GM12878 (cell line): Measurements from ENCODE around the gene C16orf82. TPM values are rescaled to one million over a fixed set of nuclear protein-coding genes. Genes with fewer than 3 reads are reported as not detected.

Source experiments
- ATAC-seq: fragments of 200-7000 bp; cut with Tn5 transposase; 3 replicates; pipeline ENCODE4 v1.9.1; 2020; ENCODE audit warnings: mild to moderate bottlenecking, moderate library complexity
- BruUV-seq: library from RNA; stranded (reverse); fragments of 400-500 nt; replicated peaks from 2 replicates; lab custom pipeline; 2021; lab: Mats Ljungman, UMichigan
- CTCF ChIA-PET: fragments of 300-600 bp; sonication (Branson Sonifier 250); formaldehyde crosslinking; extraction: SDS; loops from one replicate; lab custom pipeline; 2021; ENCODE audit warnings: inconsistent platforms; lab: Yijun Ruan, JAX
- POLR2A ChIA-PET: fragments of 350-600 bp; formaldehyde crosslinking; extraction: SDS; loops from one replicate; lab custom pipeline; 2021; ENCODE audit warnings: inconsistent platforms; lab: Charles Lee
- RAD21 ChIA-PET: fragments of 300-600 bp; sonication (Branson Sonifier 250); formaldehyde crosslinking; loops from one replicate; lab custom pipeline; 2023; ENCODE audit warnings: antibody characterized with exemption; ENCODE audit not compliant: unreplicated experiment; lab: Charles Lee
- SMC1A ChIA-PET: fragments of 300-600 bp; sonication (Branson Sonifier 250); formaldehyde crosslinking; loops from one replicate; lab custom pipeline; 2023; ENCODE audit not compliant: unreplicated experiment, uncharacterized antibody; lab: Charles Lee
- DNase-seq: peaks from one replicate; pipeline ENCODE4 v3.0.0-alpha.2; 2011; ENCODE audit warnings: low read depth, low spot score
- FAIRE-seq: peaks from 3 replicates; lab custom pipeline; 2011; peaks lifted over from hg19 to GRCh38; lab: Jason Lieb, UNC
- H2AFZ ChIP-seq: 2 replicates; pipeline ENCODE4 v1.6.0; 2011; ENCODE audit warnings: low read depth, low read length, control low read depth; ENCODE audit not compliant: control insufficient read depth
- H3K27ac ChIP-seq: 2 replicates; pipeline ENCODE4 v1.5.1; 2011; ENCODE audit warnings: control low read depth; ENCODE audit not compliant: control insufficient read depth, insufficient read depth
- H3K27me3 ChIP-seq, 2 experiments: replicated peaks in 1 of 2; 2 replicates each; pipeline versions ENCODE4 v1.6.0 to v1.6.1; 2011; ENCODE audit warnings: low read length in 1 of 2; ENCODE audit not compliant: control insufficient read depth in 2 of 2, insufficient read depth in 2 of 2
- H3K36me3 ChIP-seq, 2 experiments: 2 replicates each; pipeline ENCODE4 v1.5.1; 2011; ENCODE audit warnings: low read length in 1 of 2; ENCODE audit not compliant: control insufficient read depth in 2 of 2, insufficient read depth in 2 of 2
- H3K4me1 ChIP-seq: 2 replicates; pipeline ENCODE4 v1.6.1; 2011; ENCODE audit warnings: mild to moderate bottlenecking, low read length, moderate library complexity, mixed read lengths; ENCODE audit not compliant: control insufficient read depth, insufficient read depth
- H3K4me2 ChIP-seq: 2 replicates; pipeline ENCODE4 v1.6.0; 2011; ENCODE audit warnings: control low read depth; ENCODE audit not compliant: control insufficient read depth, insufficient read depth
- H3K4me3 ChIP-seq: fragments of 200-600 bp; sonication (generic); 2 replicates; pipeline ENCODE4 v1.5.1; 2016
- H3K79me2 ChIP-seq: 2 replicates; pipeline ENCODE4 v1.6.0; 2011; ENCODE audit warnings: low read length; ENCODE audit not compliant: control insufficient read depth, insufficient read depth
- H3K9ac ChIP-seq: 2 replicates; pipeline ENCODE4 v1.8.0; 2011; ENCODE audit warnings: low read length, control low read depth, mixed read lengths; ENCODE audit not compliant: control insufficient read depth, insufficient read depth
- H3K9me3 ChIP-seq: replicated peaks from 3 replicates; pipeline ENCODE4 v1.5.1; 2011; ENCODE audit warnings: mild to moderate bottlenecking, low read length; ENCODE audit not compliant: control insufficient read depth, insufficient read depth
- H4K20me1 ChIP-seq: 2 replicates; pipeline ENCODE4 v1.6.0; 2011; ENCODE audit not compliant: control insufficient read depth, insufficient read depth
- CEBPZ ChIP-seq: fragments of 150-350 bp; IDR thresholded peaks from 2 replicates; pipeline ENCODE4 v1.6.1; 2016; ENCODE audit warnings: low read depth, low read length
- KLF5 ChIP-seq: fragments of 450-650 bp; IDR thresholded peaks from 2 replicates; pipeline ENCODE4 v1.6.1; 2014; ENCODE audit warnings: mild to moderate bottlenecking; ENCODE audit not compliant: partially characterized antibody
- MEF2B ChIP-seq: fragments of 450-650 bp; IDR thresholded peaks from 2 replicates; pipeline ENCODE4 v1.6.1; 2018; ENCODE audit warnings: mild to moderate bottlenecking, moderate library complexity; ENCODE audit not compliant: partially characterized antibody, poor library complexity, severe bottlenecking
- ZBTB4 ChIP-seq: fragments of 450-650 bp; formaldehyde crosslinking; IDR thresholded peaks from 2 replicates; pipeline ENCODE4 v1.4.0; 2022; ENCODE audit warnings: mild to moderate bottlenecking, moderate library complexity
- WGBS: methylation state at CpG from one replicate; pipeline ENCODE4 v1.1.6; 2016; ENCODE audit warnings: low lambda C conversion rate; ENCODE audit not compliant: insufficient replicate concordance, insufficient coverage; ENCODE audit errors: missing lambda C conversion rate; 5-methylcytosine and 5-hydroxymethylcytosine counted together
- in situ Hi-C: fragments of 300-500 bp; cut with MboI; formaldehyde crosslinking; loops from 9 replicates; pipeline ENCODE4 v1.14.3; 2018; ENCODE audit warnings: mixed read lengths
- intact Hi-C: fragments of 100-400 bp; cut with micrococcal nuclease; formaldehyde crosslinking; loops from one replicate; pipeline ENCODE4 v1.14.2; 2022; ENCODE audit not compliant: unreplicated experiment
- polyA plus RNA-seq, 11 experiments: library from polyadenylated mRNA; depleted of rRNA in 4 of 11; unstranded in 6 of 11; stranded (reverse) in 5 of 11; fragments of >200 nt; fragmentation: Nextera tagmentation in 4 of 11; fragmentation: Illumina TruSeq in 1 of 11; extraction: Ambion mirVana in 4 of 11; extraction: Trizol in 1 of 11; gene quantifications; 1 replicate in 1 of 11; 2 replicates in 10 of 11; pipeline versions ENCODE4 v1.2.1 to v1.2.3, GENCODE V29; 2011 to 2016; ENCODE audit warnings: inconsistent platforms in 2 of 11, missing spikeins in 2 of 11, low read depth in 1 of 11
- total RNA-seq, 4 experiments: library from RNA; depleted of rRNA in 3 of 4; stranded (reverse); fragments of >200 nt in 3 of 4; fragmentation: Illumina TruSeq in 1 of 4; extraction: Trizol in 1 of 4; gene quantifications; 2 replicates each; pipeline versions ENCODE4 v1.2.1 to v1.2.3, GENCODE V29; 2013 to 2021

Gene C16orf82
- total and polyA plus RNA-seq, 10 of the 15 experiments (the other 5 are each of a cell fraction or from before 2014, with no cell fraction given): not detected

GRCh38 chr16:27024010-27024409 is 42.7 kb upstream of the C16orf82 start:
- no peak for TF ChIP-seq ZBTB4 (CRISPR knock-in tag)
- no peak for TF ChIP-seq CEBPZ
- no peak for TF ChIP-seq MEF2B
- TF ChIP-seq KLF5: no peak
- Histone ChIP-seq H3K9me3 (no peaks in the 10 kb centered on the region), H3K36me3 (no peaks in the 10 kb centered on the region), H4K20me1 (no peaks in the 10 kb centered on the region), H3K27me3 (no peaks in the 10 kb centered on the region), H3K9ac (no peak overlapping the region), H2AFZ (no peak overlapping the region), H3K27ac (no peak overlapping the region), H3K4me1 (no peaks in the 10 kb centered on the region), H3K79me2 (no peaks in the 10 kb centered on the region), H3K4me3 (no peak overlapping the region), H3K4me2 (no peak overlapping the region)
- no TSS peak for BruUV-seq
- 0% methylated on average over 2 of the region's 2 CpGs for WGBS
- SMC1A ChIA-PET: no interaction called here
- intact Hi-C loops: no loop called here
- no peak for ATAC-seq
- CTCF ChIA-PET: no interaction called here
- RAD21 ChIA-PET: no interaction called here
- no peak for DNase-seq
- FAIRE-seq: no peak
- in situ Hi-C loops: no loop called here
- POLR2A ChIA-PET: no interaction called here
